ENCODE data around the gene UGDH.
A peak's percentile ranks its signal among the peaks of the same experiment; 100 is the strongest.

Gene UGDH

DNA sequence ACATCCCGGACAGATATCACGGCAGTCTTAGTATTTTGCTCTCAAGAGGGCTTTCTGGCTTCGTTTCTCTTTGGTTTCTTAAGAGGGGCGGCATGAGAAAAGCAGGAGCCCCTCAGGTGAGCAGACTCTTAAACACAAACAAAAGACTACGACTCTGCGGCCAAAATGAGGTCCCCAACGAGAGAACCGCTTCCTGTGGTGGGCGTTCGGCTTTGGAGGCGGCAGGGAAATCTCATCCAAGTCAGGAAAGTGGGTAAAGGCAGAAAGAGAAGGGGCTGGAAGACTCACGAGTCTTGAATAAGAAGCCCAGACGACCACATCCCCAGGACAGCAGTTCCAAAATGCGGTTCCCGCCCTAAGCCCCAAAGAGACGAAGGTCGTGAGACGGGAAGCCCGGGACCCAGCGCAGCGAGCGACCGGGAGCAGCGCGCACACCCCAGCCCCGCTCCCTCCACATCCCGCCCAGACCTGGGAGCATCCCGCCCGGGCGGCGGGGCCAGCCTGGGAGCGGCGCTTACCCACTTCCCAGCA lies 409 bp downstream of the UGDH start:
- no peaks in the 10 kb centered on the region for H4K20me1 ChIP-seq (ENCODE audit: control insufficient read depth, insufficient read depth, low read depth, low read length)
- peaks cover 5% of the 10 kb centered on the region; the same call in 1 of the 2 replicates for H3K36me3 ChIP-seq (ENCODE audit: control insufficient read depth, low read length)
- TF ChIP-seq EZH2phosphoT487 (IDR thresholded peaks at IDR 0.05; ENCODE audit: borderline replicate concordance, low read length), result no peak
- TF ChIP-seq, protein P1, sequence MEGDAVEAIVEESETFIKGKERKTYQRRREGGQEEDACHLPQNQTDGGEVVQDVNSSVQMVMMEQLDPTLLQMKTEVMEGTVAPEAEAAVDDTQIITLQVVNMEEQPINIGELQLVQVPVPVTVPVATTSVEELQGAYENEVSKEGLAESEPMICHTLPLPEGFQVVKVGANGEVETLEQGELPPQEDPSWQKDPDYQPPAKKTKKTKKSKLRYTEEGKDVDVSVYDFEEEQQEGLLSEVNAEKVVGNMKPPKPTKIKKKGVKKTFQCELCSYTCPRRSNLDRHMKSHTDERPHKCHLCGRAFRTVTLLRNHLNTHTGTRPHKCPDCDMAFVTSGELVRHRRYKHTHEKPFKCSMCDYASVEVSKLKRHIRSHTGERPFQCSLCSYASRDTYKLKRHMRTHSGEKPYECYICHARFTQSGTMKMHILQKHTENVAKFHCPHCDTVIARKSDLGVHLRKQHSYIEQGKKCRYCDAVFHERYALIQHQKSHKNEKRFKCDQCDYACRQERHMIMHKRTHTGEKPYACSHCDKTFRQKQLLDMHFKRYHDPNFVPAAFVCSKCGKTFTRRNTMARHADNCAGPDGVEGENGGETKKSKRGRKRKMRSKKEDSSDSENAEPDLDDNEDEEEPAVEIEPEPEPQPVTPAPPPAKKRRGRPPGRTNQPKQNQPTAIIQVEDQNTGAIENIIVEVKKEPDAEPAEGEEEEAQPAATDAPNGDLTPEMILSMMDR (IDR thresholded peaks at IDR 0.05; ENCODE audit: low read depth, low read length, poor library complexity, severe bottlenecking), result no peak
- no peaks in the 10 kb centered on the region for H3K9me2 ChIP-seq (replicated peaks; ENCODE audit: control insufficient read depth, low read length)
- no peaks in the 10 kb centered on the region for H3K27me3 ChIP-seq (ENCODE audit: control insufficient read depth, low read length)
- H3K9me3 ChIP-seq (ENCODE audit: control insufficient read depth, insufficient read depth, low read length), result peaks cover 12% of the 10 kb centered on the region
- H3F3A ChIP-seq (ENCODE audit: control insufficient read depth, insufficient read depth), result no peaks in the 10 kb centered on the region; the same call in 1 of the 2 replicates
- H3K4me2 ChIP-seq (ENCODE audit: low read length), result peak overlapping the region; percentile 92
- H3K27ac ChIP-seq (ENCODE audit: low read depth, low read length), result 0 out of 2 replicates have a peak overlapping the region, but pooled peaks have one; percentile 6
- H3K79me2 ChIP-seq (ENCODE audit: control insufficient read depth, low read length), result peaks cover 36% of the 10 kb centered on the region
- peak overlapping the region; percentile 91 for H3K4me3 ChIP-seq (ENCODE audit: low read length)
- peaks cover 15% of the 10 kb centered on the region for H3K4me1 ChIP-seq (ENCODE audit: control insufficient read depth, low read length)

DNA sequence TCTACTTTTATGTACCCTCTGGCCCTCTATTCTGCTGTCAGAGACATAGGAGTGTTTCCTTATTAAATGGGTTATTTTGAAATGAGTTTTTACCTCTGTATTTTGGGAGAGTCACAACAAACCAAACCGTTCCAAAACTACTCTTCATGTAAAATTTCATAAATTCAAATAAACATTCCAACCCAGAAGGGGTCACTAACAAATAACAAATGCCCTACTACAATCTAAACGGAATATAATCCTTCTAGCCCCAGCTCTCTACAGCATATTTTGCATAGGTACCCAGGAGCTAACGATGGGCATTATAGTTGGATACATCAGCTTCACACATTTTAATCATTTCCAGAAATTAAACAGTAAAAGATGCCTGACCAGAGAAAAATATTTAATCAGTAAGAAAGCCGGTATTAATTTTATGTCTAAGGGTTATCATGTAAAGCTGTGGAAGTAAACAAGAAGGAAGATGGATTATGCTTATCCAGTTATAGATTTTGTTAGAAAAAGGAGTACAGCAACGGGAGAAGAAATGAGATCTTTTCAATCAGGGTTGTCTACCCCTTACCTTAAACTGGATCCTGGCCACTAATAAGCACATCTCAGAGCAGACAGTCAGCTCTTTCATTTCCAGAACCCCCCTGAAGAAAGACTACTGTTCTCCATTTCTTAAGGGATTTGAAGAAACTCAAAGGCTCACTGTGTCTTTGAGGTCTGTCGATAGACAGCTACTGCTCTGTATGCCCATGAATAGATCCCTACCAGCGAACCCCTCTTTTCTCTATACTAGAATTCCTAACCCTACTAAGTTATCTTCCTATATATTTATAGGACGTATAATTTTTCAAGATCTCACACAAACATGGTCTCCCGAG lies 1.2 kb downstream of the UGDH start:
- no peaks in the 10 kb centered on the region; the same call in 1 of the 2 replicates for H3F3A ChIP-seq (ENCODE audit: control insufficient read depth, insufficient read depth)
- H3K9me2 ChIP-seq (replicated peaks; ENCODE audit: control insufficient read depth, low read length), result no peaks in the 10 kb centered on the region
- H3K36me3 ChIP-seq (ENCODE audit: control insufficient read depth, low read length), result 0 out of 2 replicates have a peak, but pooled peaks cover 5% of the 10 kb centered on the region
- H3K79me2 ChIP-seq (ENCODE audit: control insufficient read depth, low read length), result peaks cover 36% of the 10 kb centered on the region
- peak overlapping the region; percentile 92 for H3K4me2 ChIP-seq (ENCODE audit: low read length)
- H3K27ac ChIP-seq (ENCODE audit: low read depth, low read length), result no peak overlapping the region
- peak overlapping the region; percentile 91 for H3K4me3 ChIP-seq (ENCODE audit: low read length)
- no peaks in the 10 kb centered on the region for H3K27me3 ChIP-seq (ENCODE audit: control insufficient read depth, low read length)
- H3K9me3 ChIP-seq (ENCODE audit: control insufficient read depth, insufficient read depth, low read length), result peaks cover 5% of the 10 kb centered on the region; the same call in 1 of the 2 replicates
- TF ChIP-seq EZH2phosphoT487 (IDR thresholded peaks at IDR 0.05; ENCODE audit: borderline replicate concordance, low read length), result no peak
- H3K4me1 ChIP-seq (ENCODE audit: control insufficient read depth, low read length), result peaks cover 15% of the 10 kb centered on the region
- H4K20me1 ChIP-seq (ENCODE audit: control insufficient read depth, insufficient read depth, low read depth, low read length), result no peaks in the 10 kb centered on the region

DNA sequence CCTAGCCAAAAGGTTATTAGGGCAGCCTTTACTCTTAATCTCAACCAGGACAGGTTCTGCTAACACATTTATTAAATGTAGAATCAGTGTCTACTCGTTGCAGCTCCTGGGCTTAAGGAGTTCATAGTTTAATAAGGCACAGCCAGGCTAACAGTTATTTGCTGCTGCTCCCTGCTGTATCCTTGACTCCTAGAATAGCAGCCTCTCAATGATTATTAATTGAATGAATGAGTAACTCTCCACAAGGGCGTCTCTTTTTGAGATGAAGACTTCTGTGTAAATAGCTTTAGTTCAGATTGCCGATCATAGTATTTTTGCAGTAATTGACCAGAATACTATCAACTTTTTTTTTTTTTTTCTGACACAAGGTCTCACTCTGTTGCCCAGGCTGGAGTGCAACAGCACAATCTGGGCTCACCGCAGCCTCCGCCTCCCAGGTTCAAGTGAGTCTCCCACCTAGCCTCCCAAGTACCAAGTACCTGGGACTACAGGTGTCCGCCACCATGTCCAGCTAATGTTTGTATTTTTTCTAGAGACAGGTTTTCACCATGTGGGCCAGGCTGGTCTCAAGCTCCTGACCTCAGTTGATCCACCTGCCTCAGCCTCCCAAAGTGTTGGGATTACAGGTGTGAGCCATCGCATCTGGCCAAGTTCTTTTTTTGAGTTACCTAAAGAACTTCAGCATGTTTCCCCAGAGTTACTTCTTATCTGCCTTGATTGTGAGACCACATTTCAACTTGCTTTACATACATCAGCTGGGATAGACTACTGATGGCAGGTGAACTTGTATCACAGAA lies 2.9 kb downstream of the UGDH start:
- Histone ChIP-seq H4K20me1 (ENCODE audit: control insufficient read depth, insufficient read depth, low read depth, low read length) (no peaks in the 10 kb centered on the region), H3K79me2 (ENCODE audit: control insufficient read depth, low read length) (peaks cover 36% of the 10 kb centered on the region), H3K4me1 (ENCODE audit: control insufficient read depth, low read length) (peaks cover 15% of the 10 kb centered on the region), H3K9me2 (replicated peaks; ENCODE audit: control insufficient read depth, low read length) (no peaks in the 10 kb centered on the region), H3K27ac (ENCODE audit: low read depth, low read length) (no peak overlapping the region), H3K36me3 (ENCODE audit: control insufficient read depth, low read length) (0 out of 2 replicates have a peak, but pooled peaks cover 5% of the 10 kb centered on the region), H3K4me3 (ENCODE audit: low read length) (no peak overlapping the region), H3F3A (ENCODE audit: control insufficient read depth, insufficient read depth) (no peaks in the 10 kb centered on the region; the same call in 1 of the 2 replicates), H3K4me2 (ENCODE audit: low read length) (no peak overlapping the region), H3K9me3 (ENCODE audit: control insufficient read depth, insufficient read depth, low read length) (no peaks in the 10 kb centered on the region), H3K27me3 (ENCODE audit: control insufficient read depth, low read length) (no peaks in the 10 kb centered on the region)
- TF ChIP-seq, protein P1 (IDR thresholded peaks at IDR 0.05; ENCODE audit: low read depth, low read length, poor library complexity, severe bottlenecking), result no peak
- no peak for TF ChIP-seq EZH2phosphoT487 (IDR thresholded peaks at IDR 0.05; ENCODE audit: borderline replicate concordance, low read length)

Measured in DOHH2 (cell line).